ENCODE results near the gene NEDD4L. TPM values are rescaled to one million over a fixed set of nuclear protein-coding genes. Genes with fewer than 3 reads are reported as not detected.

NEDD4L gene
- total RNA-seq, 4 donors from 2014 or later: 32.5 to 65.6 (median 43.4) TPM

- no peak for TF ChIP-seq CTCF (IDR thresholded peaks at IDR 0.05; ENCODE audit: low read depth)
Measured at GRCh38 chr18:58257461-58257860, 213.4 kb downstream of the NEDD4L start.

- TF ChIP-seq CTCF (IDR thresholded peaks at IDR 0.05; ENCODE audit: low read depth): no peak
Measured at GRCh38 chr18:58258692-58259342, 214.8 kb downstream of the NEDD4L start.

- TF ChIP-seq CTCF (IDR thresholded peaks at IDR 0.05; ENCODE audit: low read depth): no peak
Measured at GRCh38 chr18:58263055-58263957, 219.3 kb downstream of the NEDD4L start.

DNA sequence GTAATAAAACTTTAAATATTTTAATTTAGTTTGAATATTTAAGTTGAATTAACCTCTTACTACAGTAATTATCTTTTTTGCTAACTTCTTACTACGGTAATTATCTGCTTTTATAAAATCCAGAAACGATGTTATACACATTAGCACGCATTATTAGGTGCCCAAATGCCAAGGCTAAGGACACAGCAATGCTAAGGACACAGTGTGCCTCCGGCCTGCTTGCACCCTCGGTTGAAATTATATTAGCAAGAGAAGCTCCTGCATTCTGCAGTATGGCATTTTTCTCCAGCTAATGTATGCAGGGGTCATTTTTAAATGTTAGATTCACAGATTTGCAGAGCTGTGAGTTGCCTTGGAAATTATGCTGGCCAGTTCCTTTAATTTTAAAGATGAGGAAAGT, 220.0 kb downstream of the NEDD4L start:
- no peak for TF ChIP-seq CTCF (IDR thresholded peaks at IDR 0.05; ENCODE audit: low read depth)

- no peak for TF ChIP-seq CTCF (IDR thresholded peaks at IDR 0.05; ENCODE audit: low read depth)
Measured at GRCh38 chr18:58264840-58265239, 220.8 kb downstream of the NEDD4L start.

DNA sequence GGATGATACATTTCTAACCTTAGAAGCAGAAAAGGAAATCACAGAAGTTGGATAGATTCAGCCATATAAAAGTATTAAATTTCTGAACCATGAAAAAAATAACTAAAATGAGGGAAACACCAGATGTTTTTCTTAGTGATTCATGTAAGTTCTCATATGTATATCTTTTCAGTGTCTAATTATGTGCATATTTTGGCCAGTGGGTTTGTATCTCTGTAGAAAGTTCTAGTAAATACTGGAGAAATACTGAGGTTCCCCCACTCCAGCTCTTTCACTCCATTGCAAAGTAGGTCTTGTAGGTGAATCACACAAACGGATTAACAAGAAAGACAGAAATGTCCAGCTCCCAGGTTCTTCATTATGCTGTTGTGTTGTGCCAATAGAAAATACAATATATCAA, 222.3 kb downstream of the NEDD4L start:
- no peak for TF ChIP-seq CTCF (IDR thresholded peaks at IDR 0.05; ENCODE audit: low read depth)

GRCh38 chr18:58267493-58267892, 223.5 kb downstream of the NEDD4L start:
- TF ChIP-seq CTCF (IDR thresholded peaks at IDR 0.05; ENCODE audit: low read depth): no peak
